B cell (primary cell): ENCODE data around the gene TRPV2. TPM values are rescaled to one million over a fixed set of nuclear protein-coding genes. Genes with fewer than 3 reads are reported as not detected.

Experiments used
- ATAC-seq: fragments of 200-7000 bp; cut with Tn5 transposase; one replicate; pipeline ENCODE4 v1.10.0; 2021; ENCODE audit warnings: low read depth, mild to moderate bottlenecking, moderate number of reproducible peaks, moderate library complexity
- CTCF ChIA-PET: fragments of 350-600 bp; sonication (Branson Sonifier 250); formaldehyde crosslinking; loops from one replicate; lab custom pipeline; 2021; ENCODE audit warnings: antibody characterized with exemption, inconsistent platforms; lab: Charles Lee
- POLR2A ChIA-PET: fragments of 350-600 bp; sonication (Branson Sonifier 250); formaldehyde crosslinking; loops from one replicate; lab custom pipeline; 2021; ENCODE audit warnings: antibody characterized with exemption; lab: Charles Lee
- DNase-seq: peaks from one replicate; pipeline ENCODE4 v3.0.0; 2013
- H2AFZ ChIP-seq: 2 replicates; pipeline ENCODE4 v1.6.1; 2012; ENCODE audit warnings: mild to moderate bottlenecking, low read depth, low read length; ENCODE audit not compliant: insufficient read depth, poor library complexity, severe bottlenecking
- H3K27ac ChIP-seq, 2 donors: 1 replicate in 1 of 2; 2 replicates in 1 of 2; pipeline ENCODE4 v1.5.1; 2012 to 2013; ENCODE audit warnings: low read length in 2 of 2, mild to moderate bottlenecking in 2 of 2, moderate library complexity in 1 of 2
- H3K27me3 ChIP-seq, 4 experiments: fragments of 200-600 bp in 1 of 4; sonication (generic) in 1 of 4; replicated peaks in 1 of 4; 1 replicate in 2 of 4; 2 replicates in 2 of 4; pipeline versions ENCODE4 v1.6.1 to v1.7.0; 2013 to 2016; ENCODE audit warnings: low read length in 3 of 4, mild to moderate bottlenecking in 2 of 4, mixed read lengths in 1 of 4, moderate library complexity in 1 of 4; ENCODE audit not compliant: insufficient read depth in 4 of 4, control insufficient read depth in 3 of 4; ENCODE audit errors: control extremely low read depth in 1 of 4
- H3K36me3 ChIP-seq, 2 experiments: replicated peaks in 1 of 2; 1 replicate in 1 of 2; 2 replicates in 1 of 2; pipeline versions ENCODE4 v1.6.1 to v1.7.1; 2013; ENCODE audit warnings: low read length in 1 of 2; ENCODE audit not compliant: insufficient read depth in 2 of 2, control insufficient read depth in 1 of 2; ENCODE audit errors: control extremely low read depth in 1 of 2, extremely low read depth in 1 of 2
- H3K4me1 ChIP-seq, 2 donors: fragments of 200-600 bp in 1 of 2; sonication (generic) in 1 of 2; 1 replicate in 1 of 2; 2 replicates in 1 of 2; pipeline versions ENCODE4 v1.5.1 to v1.6.1; 2013 to 2017; ENCODE audit warnings: low read length in 2 of 2; ENCODE audit not compliant: control insufficient read depth in 2 of 2, insufficient read depth in 2 of 2
- H3K4me2 ChIP-seq: replicated peaks from 2 replicates; pipeline ENCODE3; 2012; ENCODE audit warnings: mild to moderate bottlenecking, low read depth, low read length; ENCODE audit not compliant: poor library complexity, severe bottlenecking
- H3K4me3 ChIP-seq, 5 experiments: fragments of 200-600 bp in 1 of 5; sonication (generic) in 1 of 5; 1 replicate in 3 of 5; 2 replicates in 2 of 5; pipeline versions ENCODE4 v1.5.1 to v1.7.0; 2011 to 2016; ENCODE audit warnings: low read length in 4 of 5, mild to moderate bottlenecking in 4 of 5, low read depth in 2 of 5, control low read depth in 1 of 5, moderate library complexity in 1 of 5; ENCODE audit not compliant: insufficient read depth in 1 of 5; ENCODE audit errors: control extremely low read depth in 1 of 5, extremely low read depth in 1 of 5
- H3K79me2 ChIP-seq: fragments of 200-600 bp; sonication (generic); one replicate; pipeline ENCODE4 v1.6.0; 2016; ENCODE audit warnings: low read length; ENCODE audit not compliant: control insufficient read depth, insufficient read depth
- H3K9ac ChIP-seq: fragments of 200-600 bp; sonication (generic); 2 replicates; pipeline ENCODE4 v1.6.1; 2017; ENCODE audit warnings: mild to moderate bottlenecking, low read length, moderate library complexity
- H3K9me3 ChIP-seq, 3 donors: one replicate each; pipeline versions ENCODE4 v1.6.1 to v1.7.1; 2013; ENCODE audit warnings: low read length in 2 of 3; ENCODE audit not compliant: control insufficient read depth in 2 of 3, insufficient read depth in 1 of 3; ENCODE audit errors: control extremely low read depth in 1 of 3
- H4K20me1 ChIP-seq: 2 replicates; pipeline ENCODE4 v1.6.0; 2012; ENCODE audit warnings: mild to moderate bottlenecking, low read length; ENCODE audit not compliant: insufficient read depth, control insufficient read depth, poor library complexity, severe bottlenecking
- H3K27ac Mint-ChIP-seq: one replicate; pipeline ENCODE4 v1.8.0; 2021; ENCODE audit warnings: mixed read lengths
- H3K27me3 Mint-ChIP-seq: one replicate; pipeline ENCODE4 v1.8.0; 2021; ENCODE audit warnings: mixed read lengths
- H3K4me1 Mint-ChIP-seq: one replicate; pipeline ENCODE4 v1.8.0; 2021; ENCODE audit warnings: mixed read lengths
- H3K4me3 Mint-ChIP-seq: one replicate; pipeline ENCODE4 v1.8.0; 2021; ENCODE audit warnings: mixed read lengths
- H3K9me3 Mint-ChIP-seq: one replicate; pipeline ENCODE4 v1.8.0; 2022; ENCODE audit warnings: mixed read lengths; ENCODE audit not compliant: insufficient read depth
- EZH2 ChIP-seq: IDR thresholded peaks from 2 replicates; pipeline ENCODE4 v1.6.1; 2012; ENCODE audit warnings: borderline replicate concordance, low read depth, mild to moderate bottlenecking, moderate library complexity, low read length; ENCODE audit not compliant: insufficient read depth, poor library complexity, severe bottlenecking
- WGBS: methylation state at CpG from one replicate; pipeline ENCODE4 v1.1.5; 2013; ENCODE audit warnings: missing lambda C conversion rate; ENCODE audit not compliant: insufficient coverage; 5-methylcytosine and 5-hydroxymethylcytosine counted together
- intact Hi-C: fragments of 100-400 bp; cut with micrococcal nuclease; formaldehyde crosslinking; loops from one replicate; pipeline ENCODE4 v1.10.0; 2022
- polyA plus RNA-seq: library from polyadenylated mRNA; depleted of rRNA; stranded (reverse); fragments of >200 nt; gene quantifications from 2 replicates; pipeline ENCODE4 v1.2.3, GENCODE V29; 2012
- total RNA-seq, 2 donors: library from RNA; stranded (reverse); fragments of 120-200 nt in 1 of 2; gene quantifications; 1 replicate in 1 of 2; 2 replicates in 1 of 2; pipeline versions ENCODE4 v1.2.3 to v1.2.4, GENCODE V29; 2013 to 2022
- TF ChIP-seq, protein P1 (sequence below): fragments of 200-600 bp; IDR thresholded peaks from one replicate; pipeline ENCODE4 v1.8.0; 2022; ENCODE audit warnings: antibody characterized with exemption, mild to moderate bottlenecking

Gene TRPV2
- total and polyA plus RNA-seq, 2 donors (not counting 1 experiment from before 2014, with no cell fraction given): 58.6 to 89.0 TPM

DNA sequence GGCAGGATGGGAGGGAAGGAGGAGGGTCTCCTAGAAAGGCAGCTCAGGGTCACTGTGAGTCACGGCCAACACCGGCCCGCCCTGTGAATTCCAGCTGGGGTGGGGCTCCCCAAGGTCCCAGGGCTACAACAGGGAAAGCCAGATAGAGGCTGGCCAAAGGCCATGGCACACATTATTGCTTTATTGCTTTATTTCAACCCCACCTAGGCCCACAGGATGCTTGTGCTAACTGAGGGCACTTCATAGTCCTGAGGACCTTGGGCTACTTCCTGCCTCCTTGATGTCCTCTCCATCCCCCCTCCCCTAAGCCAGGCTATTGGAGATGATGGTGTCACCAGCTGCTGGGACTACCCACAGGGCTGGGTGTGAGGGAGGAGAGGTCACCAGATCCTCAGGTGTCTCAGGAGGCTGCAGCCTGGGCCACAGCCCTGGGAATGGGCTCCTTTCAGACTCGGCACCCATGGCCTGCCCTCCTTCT, 50.5 kb downstream of the TRPV2 start:
- Histone ChIP-seq H3K9ac (no peak overlapping the region), H4K20me1 (no peaks in the 10 kb centered on the region), H3K27ac (no peak overlapping the region), H3K9me3 (no peaks in the 10 kb centered on the region), H3K4me2 (no peak overlapping the region), H3K27me3 (no peaks in the 10 kb centered on the region), H3K79me2 (no peaks in the 10 kb centered on the region), H3K4me3 (no peak overlapping the region), H3K4me1 (no peaks in the 10 kb centered on the region), H2AFZ (no peak overlapping the region), H3K36me3 (no peaks in the 10 kb centered on the region)
- no peak for ATAC-seq
- H3K27ac Mint-ChIP-seq: no peak overlapping the region
- WGBS: 93% methylated on average over 4 of the region's 4 CpGs
- no peak for DNase-seq
- H3K4me3 Mint-ChIP-seq: no peak overlapping the region
- intact Hi-C loops: no loop called here
- TF ChIP-seq EZH2: no peak
- TF ChIP-seq, protein P1, sequence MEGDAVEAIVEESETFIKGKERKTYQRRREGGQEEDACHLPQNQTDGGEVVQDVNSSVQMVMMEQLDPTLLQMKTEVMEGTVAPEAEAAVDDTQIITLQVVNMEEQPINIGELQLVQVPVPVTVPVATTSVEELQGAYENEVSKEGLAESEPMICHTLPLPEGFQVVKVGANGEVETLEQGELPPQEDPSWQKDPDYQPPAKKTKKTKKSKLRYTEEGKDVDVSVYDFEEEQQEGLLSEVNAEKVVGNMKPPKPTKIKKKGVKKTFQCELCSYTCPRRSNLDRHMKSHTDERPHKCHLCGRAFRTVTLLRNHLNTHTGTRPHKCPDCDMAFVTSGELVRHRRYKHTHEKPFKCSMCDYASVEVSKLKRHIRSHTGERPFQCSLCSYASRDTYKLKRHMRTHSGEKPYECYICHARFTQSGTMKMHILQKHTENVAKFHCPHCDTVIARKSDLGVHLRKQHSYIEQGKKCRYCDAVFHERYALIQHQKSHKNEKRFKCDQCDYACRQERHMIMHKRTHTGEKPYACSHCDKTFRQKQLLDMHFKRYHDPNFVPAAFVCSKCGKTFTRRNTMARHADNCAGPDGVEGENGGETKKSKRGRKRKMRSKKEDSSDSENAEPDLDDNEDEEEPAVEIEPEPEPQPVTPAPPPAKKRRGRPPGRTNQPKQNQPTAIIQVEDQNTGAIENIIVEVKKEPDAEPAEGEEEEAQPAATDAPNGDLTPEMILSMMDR: no peak
- H3K9me3 Mint-ChIP-seq: no peaks in the 10 kb centered on the region
- no peaks in the 10 kb centered on the region for H3K4me1 Mint-ChIP-seq
- ChIA-PET POLR2A (no interaction called here), CTCF (interaction anchor here (0.7 to 1.0 kb wide), 2 partner anchors 13 to 14 kb away, joined by 3 read pairs; no protein-coding TSS in a partner anchor)
- H3K27me3 Mint-ChIP-seq: no peaks in the 10 kb centered on the region

GRCh38 chr17:16466407-16466806, 51.0 kb downstream of the TRPV2 start:
- H3K27me3 ChIP-seq: no peaks in the 10 kb centered on the region
- H3K36me3 ChIP-seq: no peaks in the 10 kb centered on the region
- DNase-seq: no peak
- no peaks in the 10 kb centered on the region for H3K79me2 ChIP-seq
- H2AFZ ChIP-seq: no peak overlapping the region
- H3K9ac ChIP-seq: no peak overlapping the region
- ATAC-seq: no peak
- Mint-ChIP-seq H3K4me3 (no peak overlapping the region), H3K9me3 (no peaks in the 10 kb centered on the region), H3K27me3 (no peaks in the 10 kb centered on the region), H3K27ac (no peak overlapping the region), H3K4me1 (no peaks in the 10 kb centered on the region)
- H4K20me1 ChIP-seq: no peaks in the 10 kb centered on the region
- H3K4me1 ChIP-seq: no peaks in the 10 kb centered on the region
- ChIA-PET POLR2A (no interaction called here), CTCF (interaction anchor here (0.7 kb wide), 1 partner anchor 13 kb away, joined by 3 read pairs; no protein-coding TSS in a partner anchor)
- WGBS: 97% methylated on average over 9 of the region's 9 CpGs
- H3K4me2 ChIP-seq: no peak overlapping the region
- intact Hi-C loops: no loop called here
- no peak overlapping the region for H3K27ac ChIP-seq
- no peaks in the 10 kb centered on the region for H3K9me3 ChIP-seq
- TF ChIP-seq, protein P1: no peak
- TF ChIP-seq EZH2: no peak
- H3K4me3 ChIP-seq: no peak overlapping the region
